Stimulated activated CD4-positive, alpha-beta T cell treated with anti-CD3 and anti-CD28 coated beads, Interleukin-12 subunit alpha, Interleukin-12 subunit beta, amount 100 ng/mL, for 48 hours (primary cell): Measurements from ENCODE around the gene ADAR.

Source experiments
- DNase-seq, 3 donors: peaks; one replicate each; pipeline ENCODE4 v3.0.0-alpha.2; 2020; ENCODE audit warnings: low read depth in 2 of 3, low spot score in 1 of 3

ADAR gene

GRCh38 chr1:154619181-154619948 lies 11.4 kb upstream of the ADAR start:
- no peak for DNase-seq

- DNase-seq, result no peak
These were observed 8.8 kb upstream of the ADAR start for GRCh38 chr1:154616659-154617345.

GRCh38 chr1:154615411-154615810 lies 7.4 kb upstream of the ADAR start:
- no peak for DNase-seq

- no peak for DNase-seq
These were observed 6.9 kb upstream of the ADAR start for GRCh38 chr1:154614901-154615300.

- DNase-seq, result no peak
These were observed 6.3 kb upstream of the ADAR start for GRCh38 chr1:154614247-154614646.

DNA sequence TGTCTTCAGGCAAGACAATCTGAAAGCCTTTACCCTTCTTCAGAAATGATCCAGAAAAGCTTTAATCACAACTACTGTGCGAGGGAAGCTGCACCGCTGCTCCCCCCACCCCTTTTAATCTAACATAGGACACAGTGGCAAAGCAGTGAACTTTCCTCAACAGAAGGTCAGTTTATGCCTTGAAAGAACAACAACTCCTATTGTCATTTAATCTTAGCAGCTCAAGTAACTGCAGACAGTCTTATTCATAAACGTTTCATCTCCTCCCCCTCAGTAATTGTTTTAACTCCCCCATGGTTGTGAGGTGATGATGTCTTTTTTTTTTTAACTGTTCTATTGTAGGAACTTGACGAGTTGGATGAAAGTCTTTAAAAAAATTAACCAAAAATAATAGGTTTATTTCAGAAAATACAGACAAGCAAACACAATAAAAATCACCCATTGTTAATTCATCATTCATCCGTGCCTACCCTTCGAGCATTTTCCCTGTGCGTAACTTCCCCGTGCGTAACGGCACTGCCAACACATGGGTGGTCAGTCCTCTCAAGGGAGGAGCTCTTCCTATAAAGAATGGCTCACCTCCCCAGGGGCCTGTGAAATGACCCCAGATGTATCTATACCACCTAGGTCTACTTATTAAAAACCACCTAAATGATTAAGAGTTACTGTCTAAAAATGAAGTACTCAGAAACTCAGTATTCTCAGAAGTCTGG lies 3.3 kb upstream of the ADAR start:
- DNase-seq, result no peak

DNA sequence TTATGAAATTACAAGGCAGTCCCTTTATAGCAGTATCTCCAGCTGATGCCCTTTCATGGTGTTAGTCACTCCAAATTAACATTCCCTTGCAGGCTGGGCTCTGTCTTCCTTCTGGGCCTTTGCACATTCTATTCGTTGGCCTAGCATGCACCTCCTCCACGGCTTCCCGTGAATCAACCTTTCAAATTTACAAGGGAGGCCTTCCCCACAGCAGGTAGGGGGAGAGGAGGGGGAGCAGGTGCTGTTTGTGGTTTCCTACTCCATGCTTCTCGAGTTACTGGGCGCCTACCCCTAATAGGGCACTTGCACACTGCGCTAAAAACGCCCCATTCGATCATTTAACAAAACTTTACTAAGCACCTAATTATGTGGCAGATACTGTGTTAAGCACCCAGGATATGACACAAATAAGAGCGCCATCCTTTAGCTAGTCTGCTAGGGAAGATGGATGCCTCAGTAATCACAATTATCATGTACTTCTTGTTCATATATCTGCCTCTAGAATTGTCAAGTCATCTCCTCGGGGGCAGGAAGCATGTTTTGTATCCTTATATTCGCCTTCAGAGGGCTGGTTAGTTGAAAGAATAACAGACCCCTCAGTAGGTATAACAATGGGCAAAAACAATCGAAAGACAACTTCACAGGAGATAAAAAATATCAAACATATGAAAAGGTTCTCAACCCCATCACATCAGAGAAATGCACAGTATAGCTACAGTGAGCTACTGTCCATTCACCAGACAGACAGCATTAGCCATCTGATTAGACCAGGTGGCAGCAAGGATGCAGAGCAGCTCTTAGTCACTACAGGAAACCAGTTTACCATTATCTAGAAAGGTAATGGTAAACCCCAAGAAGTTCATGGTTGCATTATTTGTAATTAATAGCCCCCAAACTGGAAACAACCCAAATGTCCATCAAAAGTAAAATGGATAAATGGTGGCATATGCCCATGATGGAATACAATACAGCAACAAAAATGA lies 1.7 kb upstream of the ADAR start:
- DNase-seq, result peak; percentile 23 to 51 (median 40)

GRCh38 chr1:154608397-154609270 lies 648 bp upstream of the ADAR start:
- peak in 2 of 3 donors; percentile 23 to 25 for DNase-seq

GRCh38 chr1:154607106-154607608 lies 829 bp downstream of the ADAR start:
- no peak for DNase-seq

GRCh38 chr1:154605534-154605933 lies 2.5 kb downstream of the ADAR start:
- no peak for DNase-seq

- no peak for DNase-seq
These were observed 4.7 kb downstream of the ADAR start for GRCh38 chr1:154603317-154603716.

- no peak for DNase-seq
These were observed 8.3 kb downstream of the ADAR start for GRCh38 chr1:154599658-154600057.

DNA sequence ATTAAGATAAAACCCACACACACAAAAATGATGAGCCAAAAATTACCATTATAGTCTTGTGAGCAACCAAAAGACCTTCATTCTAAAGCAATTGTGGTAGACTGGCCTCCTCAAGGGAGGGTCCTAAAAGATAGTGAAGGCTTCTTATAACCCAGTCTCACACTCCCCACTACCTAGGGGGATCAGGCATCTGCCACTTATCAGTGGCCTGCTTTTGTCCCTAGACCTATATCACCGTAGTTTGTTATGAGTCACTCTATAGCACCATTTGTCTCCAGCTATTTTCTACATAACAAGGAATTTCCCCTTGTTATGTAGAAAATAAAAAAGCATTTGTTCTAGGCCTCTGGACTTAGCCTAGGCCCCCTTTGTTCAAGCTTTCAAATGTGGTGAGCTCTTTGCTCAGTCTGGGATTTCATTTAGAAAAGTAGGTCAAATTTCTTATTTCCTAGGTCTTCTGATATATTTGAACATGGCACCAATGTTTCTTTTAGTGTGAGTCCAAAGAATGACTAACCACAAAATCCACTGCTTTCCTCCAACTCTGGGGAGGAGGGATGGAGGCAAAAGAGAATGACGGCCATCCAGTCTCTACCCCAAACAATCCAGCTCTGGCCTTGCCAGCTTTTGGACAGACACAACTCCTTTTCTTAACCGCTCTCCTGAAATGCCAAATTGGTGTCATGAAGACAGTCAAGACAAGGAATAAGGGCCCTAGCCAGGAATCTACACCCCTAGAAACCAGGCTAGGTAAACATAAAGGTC lies 8.9 kb downstream of the ADAR start:
- no peak for DNase-seq

DNA sequence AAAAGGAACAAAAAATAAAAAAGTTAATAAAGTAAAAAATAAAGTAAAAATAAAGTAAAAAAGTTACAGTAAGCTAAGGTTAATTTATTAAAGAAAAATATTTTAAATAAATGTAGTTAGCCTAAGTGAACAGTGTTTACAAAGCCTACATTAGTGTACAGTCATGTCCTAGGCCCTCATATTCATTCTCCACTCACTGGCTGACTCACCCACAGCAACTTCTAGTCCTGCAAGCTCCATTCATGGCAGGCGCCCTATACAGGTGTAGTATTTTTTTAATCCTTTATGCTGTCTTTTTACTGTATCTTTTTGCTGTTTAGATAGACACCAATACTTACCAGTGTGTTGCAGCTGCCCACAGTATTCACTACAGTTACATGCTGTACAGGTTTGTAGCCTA lies 12.4 kb downstream of the ADAR start:
- no peak for DNase-seq

- no peak for DNase-seq
These were observed 13.2 kb downstream of the ADAR start for GRCh38 chr1:154594811-154595210.

- DNase-seq, result no peak
These were observed 14.6 kb downstream of the ADAR start for GRCh38 chr1:154593390-154593789.

GRCh38 chr1:154591206-154591605 lies 16.8 kb downstream of the ADAR start:
- no peak for DNase-seq

- DNase-seq, result no peak
These were observed 17.2 kb downstream of the ADAR start for GRCh38 chr1:154590756-154591155.

DNA sequence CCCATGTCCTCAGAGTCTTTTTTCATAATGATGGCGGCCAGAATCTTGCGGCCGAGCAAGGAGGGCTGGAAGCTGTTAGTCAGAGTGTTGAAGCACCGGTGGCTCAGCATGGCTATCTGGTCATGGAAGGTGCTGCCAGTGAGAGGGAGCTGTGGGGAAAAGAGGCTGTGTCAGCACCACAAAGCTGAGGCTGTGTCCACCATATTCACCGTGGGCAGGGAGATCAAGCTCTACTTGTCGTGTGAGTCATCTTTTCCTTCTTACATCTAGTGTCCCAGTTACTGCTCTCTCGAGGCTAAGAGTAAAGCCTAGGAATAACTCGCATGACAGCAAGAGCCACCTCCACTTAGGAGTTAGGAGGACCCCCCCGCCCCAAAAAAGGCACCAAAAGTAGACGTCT lies 18.2 kb downstream of the ADAR start:
- no peak for DNase-seq
